HepG2 (cell line): ENCODE data around the gene NRL. TPM values are rescaled to one million over a fixed set of nuclear protein-coding genes. Genes with fewer than 3 reads are reported as not detected.

Experiments
- CBX1 ChIP-seq: IDR thresholded peaks from one replicate; pipeline ENCODE4 v1.6.1; 2016; ENCODE audit warnings: antibody characterized with exemption, low read depth
- CENPX ChIP-seq: sonication (generic); formaldehyde crosslinking; IDR thresholded peaks from 2 replicates; pipeline ENCODE4 v1.9.0; 2021; ENCODE audit warnings: mild to moderate bottlenecking, missing genetic modification reagents, moderate library complexity
- GATAD2A ChIP-seq: IDR thresholded peaks from 2 replicates; pipeline ENCODE4 v1.6.1; 2016
- KDM5A ChIP-seq: fragments of 200-600 bp; sonication (generic); IDR thresholded peaks from 2 replicates; pipeline ENCODE4 v1.7.0; 2018; ENCODE audit warnings: antibody characterized with exemption, mild to moderate bottlenecking, low read length, borderline replicate concordance
- KMT2B ChIP-seq: IDR thresholded peaks from 2 replicates; pipeline ENCODE4 v1.6.1; 2016; ENCODE audit warnings: missing genetic modification reagents, missing compliant biosample characterization
- MIXL1 ChIP-seq: IDR thresholded peaks from 2 replicates; pipeline ENCODE4 v1.6.1; 2016
- MXD1 ChIP-seq: sonication (generic); formaldehyde crosslinking; IDR thresholded peaks from 2 replicates; pipeline ENCODE4 v1.4.0; 2020; ENCODE audit warnings: mild to moderate bottlenecking, missing genetic modification reagents
- MXD4 ChIP-seq: IDR thresholded peaks from 2 replicates; pipeline ENCODE4 v1.6.1; 2016; ENCODE audit warnings: mild to moderate bottlenecking, missing biosample characterization, missing genetic modification reagents
- MXI1 ChIP-seq: IDR thresholded peaks from 3 replicates; pipeline ENCODE4 v1.6.1; 2012; ENCODE audit warnings: low read depth, low read length, inconsistent platforms, borderline replicate concordance
- NFIB ChIP-seq: sonication (generic); formaldehyde crosslinking; IDR thresholded peaks from 2 replicates; pipeline ENCODE4 v1.9.0; 2021; ENCODE audit warnings: missing genetic modification reagents, mild to moderate bottlenecking, borderline replicate concordance
- SKI ChIP-seq: fragments of 450-650 bp; IDR thresholded peaks from one replicate; pipeline ENCODE4 v1.6.1; 2018; ENCODE audit warnings: mild to moderate bottlenecking; ENCODE audit not compliant: partially characterized antibody
- TRIM22 ChIP-seq: fragments of 450-650 bp; IDR thresholded peaks from 2 replicates; pipeline ENCODE4 v1.6.1; 2017
- ZBTB26 ChIP-seq: IDR thresholded peaks from 2 replicates; pipeline ENCODE4 v1.6.1; 2016; ENCODE audit warnings: missing compliant biosample characterization, missing genetic modification reagents, borderline replicate concordance
- ZFX ChIP-seq: sonication (generic); formaldehyde crosslinking; IDR thresholded peaks from 2 replicates; pipeline ENCODE4 v1.4.0; 2020; ENCODE audit warnings: mild to moderate bottlenecking, low read depth, missing genetic modification reagents, moderate library complexity
- ZMYM2 ChIP-seq: sonication (generic); formaldehyde crosslinking; IDR thresholded peaks from 2 replicates; pipeline ENCODE4 v1.8.0; 2022; ENCODE audit warnings: mild to moderate bottlenecking, missing genetic modification reagents
- ZNF256 ChIP-seq: sonication (generic); formaldehyde crosslinking; conservative IDR thresholded peaks from 2 replicates; pipeline ENCODE4 v1.4.0; 2020; ENCODE audit warnings: missing genetic modification reagents
- ZNF333 ChIP-seq: sonication (generic); formaldehyde crosslinking; IDR thresholded peaks from 2 replicates; pipeline ENCODE4 v1.4.0; 2020; ENCODE audit warnings: mild to moderate bottlenecking, missing genetic modification reagents, borderline replicate concordance
- ZNF414 ChIP-seq: sonication (generic); formaldehyde crosslinking; IDR thresholded peaks from 2 replicates; pipeline ENCODE4 v1.5.0; 2020; ENCODE audit warnings: missing genetic modification reagents
- ZNF546 ChIP-seq: sonication (generic); formaldehyde crosslinking; conservative IDR thresholded peaks from 2 replicates; pipeline ENCODE4 v1.8.1; 2023; ENCODE audit warnings: mild to moderate bottlenecking, missing genetic modification reagents
- ZNF776 ChIP-seq: sonication (generic); formaldehyde crosslinking; IDR thresholded peaks from 2 replicates; pipeline ENCODE4 v1.4.0; 2020; ENCODE audit warnings: mild to moderate bottlenecking, missing genetic modification reagents
- ZNF781 ChIP-seq: sonication (generic); formaldehyde crosslinking; IDR thresholded peaks from 2 replicates; pipeline ENCODE4 v1.5.1; 2020; ENCODE audit warnings: borderline replicate concordance, mild to moderate bottlenecking, missing genetic modification reagents; ENCODE audit errors: not compliant biosample characterization
- ZNF878 ChIP-seq: sonication (generic); formaldehyde crosslinking; IDR thresholded peaks from 2 replicates; pipeline ENCODE4 v1.8.1; 2023; ENCODE audit warnings: mild to moderate bottlenecking, missing genetic modification reagents, moderate library complexity
- polyA plus RNA-seq, 8 experiments: library from polyadenylated mRNA; depleted of rRNA in 3 of 8; stranded (reverse) in 7 of 8; unstranded in 1 of 8; fragments of >200 nt; fragmentation: Illumina TruSeq in 4 of 8; extraction: Trizol in 4 of 8; gene quantifications; 2 replicates each; pipeline versions ENCODE4 v1.2.1 to v1.2.3, GENCODE V29; 2011 to 2016; ENCODE audit warnings: low read depth in 4 of 8, missing spikeins in 1 of 8, mixed read lengths in 1 of 8; ENCODE audit not compliant: insufficient read depth in 1 of 8
- total RNA-seq, 5 experiments: library from RNA; depleted of rRNA; stranded (reverse); fragments of >200 nt; fragmentation: Illumina TruSeq; extraction: Trizol; gene quantifications; 2 replicates each; pipeline ENCODE4 v1.2.3, GENCODE V29; 2016; ENCODE audit warnings: low read depth in 1 of 5
- TF ChIP-seq, protein P1 (sequence below): sonication (generic); formaldehyde crosslinking; IDR thresholded peaks from 2 replicates; pipeline ENCODE4 v1.4.0; 2020; ENCODE audit warnings: mild to moderate bottlenecking, missing genetic modification reagents
- TF ChIP-seq, protein P2 (sequence below): sonication (generic); formaldehyde crosslinking; IDR thresholded peaks from 2 replicates; pipeline ENCODE4 v1.4.0; 2020; ENCODE audit warnings: missing genetic modification reagents

Gene NRL
- total and polyA plus RNA-seq, 2 of the 13 experiments (the other 11 are each of a cell fraction or from before 2014, with no cell fraction given) = 2.5 to 4.7 TPM

DNA sequence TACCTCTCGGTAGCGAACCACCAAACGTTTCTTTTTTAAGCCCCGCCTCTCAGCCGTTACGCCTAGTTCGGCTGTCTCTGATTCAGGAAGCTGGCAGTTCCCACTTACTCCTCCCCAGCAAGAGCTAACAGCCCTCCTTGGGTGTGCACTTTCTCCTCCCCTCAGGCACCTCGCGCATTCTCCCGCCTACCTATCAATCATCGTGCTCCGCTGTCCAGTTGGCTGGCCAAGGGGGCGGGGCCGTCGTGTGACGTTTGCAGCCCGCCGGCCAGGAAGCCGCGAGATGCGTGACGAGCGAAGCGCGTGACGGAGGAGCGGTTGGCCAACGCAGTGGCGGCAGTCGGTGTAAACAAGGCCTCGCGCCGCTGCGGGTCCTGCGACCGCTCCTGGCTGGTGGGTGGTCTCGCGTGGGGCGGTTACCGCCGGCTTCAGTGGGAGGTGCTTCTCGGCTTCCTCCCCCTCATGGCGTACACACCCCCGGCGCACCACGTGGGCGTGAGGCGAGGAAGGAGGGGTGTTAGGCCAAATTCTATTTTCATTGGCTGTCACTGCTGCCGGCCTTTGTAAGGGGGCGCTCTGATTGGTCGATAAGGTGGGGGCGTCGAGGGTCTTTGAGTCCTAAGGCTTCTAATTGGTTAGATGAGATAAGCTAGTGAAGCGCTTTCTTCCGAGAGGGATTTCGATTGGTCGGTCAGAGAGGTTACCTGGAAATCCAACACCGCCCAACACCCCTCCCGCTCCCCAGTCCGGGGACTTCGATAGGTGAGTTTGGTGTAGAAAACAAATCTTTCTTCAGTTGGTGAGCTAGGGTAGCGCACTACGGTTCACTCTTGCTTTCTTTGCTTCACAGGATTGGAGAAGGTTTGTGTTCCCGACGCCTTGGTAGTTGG, at the start of gene NRL, which contains the start of gene DCAF11 (continued):
- no peak for TF ChIP-seq CENPX (CRISPR knock-in tag)
- peak; percentile 97 for TF ChIP-seq ZNF781 (CRISPR knock-in tag)
- TF ChIP-seq MXD1 (CRISPR knock-in tag) = peak; percentile 99
- TF ChIP-seq ZNF333 (CRISPR knock-in tag) = peak; percentile 96; the same call in 1 of the 2 replicates
- peak; percentile 99 for TF ChIP-seq MXD4 (CRISPR knock-in tag)
- peak; percentile 93 for TF ChIP-seq SKI
- no peak for TF ChIP-seq TRIM22
- TF ChIP-seq ZFX (CRISPR knock-in tag) = peak; percentile 90
- peak; percentile 98 for TF ChIP-seq ZNF776
- TF ChIP-seq, protein P1, sequence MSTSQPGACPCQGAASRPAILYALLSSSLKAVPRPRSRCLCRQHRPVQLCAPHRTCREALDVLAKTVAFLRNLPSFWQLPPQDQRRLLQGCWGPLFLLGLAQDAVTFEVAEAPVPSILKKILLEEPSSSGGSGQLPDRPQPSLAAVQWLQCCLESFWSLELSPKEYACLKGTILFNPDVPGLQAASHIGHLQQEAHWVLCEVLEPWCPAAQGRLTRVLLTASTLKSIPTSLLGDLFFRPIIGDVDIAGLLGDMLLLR = peak; percentile 99
- TF ChIP-seq ZNF256 (CRISPR knock-in tag) = peak; percentile 57; the same call in 1 of the 2 replicates
- TF ChIP-seq KMT2B (CRISPR knock-in tag) = peak; percentile 96
- TF ChIP-seq ZNF878 (CRISPR knock-in tag) = no peak
- TF ChIP-seq, protein P2, sequence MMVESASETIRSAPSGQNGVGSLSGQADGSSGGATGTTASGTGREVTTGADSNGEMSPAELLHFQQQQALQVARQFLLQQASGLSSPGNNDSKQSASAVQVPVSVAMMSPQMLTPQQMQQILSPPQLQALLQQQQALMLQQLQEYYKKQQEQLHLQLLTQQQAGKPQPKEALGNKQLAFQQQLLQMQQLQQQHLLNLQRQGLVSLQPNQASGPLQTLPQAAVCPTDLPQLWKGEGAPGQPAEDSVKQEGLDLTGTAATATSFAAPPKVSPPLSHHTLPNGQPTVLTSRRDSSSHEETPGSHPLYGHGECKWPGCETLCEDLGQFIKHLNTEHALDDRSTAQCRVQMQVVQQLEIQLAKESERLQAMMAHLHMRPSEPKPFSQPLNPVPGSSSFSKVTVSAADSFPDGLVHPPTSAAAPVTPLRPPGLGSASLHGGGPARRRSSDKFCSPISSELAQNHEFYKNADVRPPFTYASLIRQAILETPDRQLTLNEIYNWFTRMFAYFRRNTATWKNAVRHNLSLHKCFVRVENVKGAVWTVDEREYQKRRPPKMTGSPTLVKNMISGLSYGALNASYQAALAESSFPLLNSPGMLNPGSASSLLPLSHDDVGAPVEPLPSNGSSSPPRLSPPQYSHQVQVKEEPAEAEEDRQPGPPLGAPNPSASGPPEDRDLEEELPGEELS = peak; percentile 90
- TF ChIP-seq MIXL1 = peak; percentile 89; the same call in 1 of the 2 replicates
- TF ChIP-seq MXI1 = peak; percentile 98
- no peak for TF ChIP-seq NFIB
- TF ChIP-seq ZNF546 (CRISPR knock-in tag) = peak; percentile 94
- peak; percentile 89; the same call in 1 of the 2 replicates for TF ChIP-seq GATAD2A
- TF ChIP-seq ZNF414 = no peak
- peak; percentile 99 for TF ChIP-seq ZMYM2 (CRISPR knock-in tag)
- peak; percentile 95 for TF ChIP-seq CBX1
- peak; percentile 93 for TF ChIP-seq ZBTB26 (CRISPR knock-in tag)
- peak; percentile 6; the same call in 1 of the 2 replicates for TF ChIP-seq KDM5A
